Ovary (tissue), 9 donors: Measurements from ENCODE around the gene ASB16. TPM values are rescaled to one million over a fixed set of nuclear protein-coding genes. Genes with fewer than 3 reads are reported as not detected.
A peak's percentile ranks its signal among the peaks of the same experiment; 100 is the strongest.
"Not testable (repeated sequence)": the region's sequence is repeated elsewhere in the genome, so short reads cannot be mapped to it uniquely, and the experiment has no call there.

Source experiments
- DNase-seq, 5 donors: peaks; one replicate each; pipeline ENCODE4 v3.0.0-alpha.2; 2019 to 2020
- H3K27ac ChIP-seq, 2 donors: fragments of 200-600 bp; one replicate each; pipeline versions ENCODE4 v1.5.1 to v1.8.0; 2019 to 2022
- H3K27me3 ChIP-seq: fragments of 200-600 bp; one replicate; pipeline ENCODE4 v1.8.0; 2022
- H3K36me3 ChIP-seq: fragments of 200-600 bp; sonication (generic); one replicate; pipeline ENCODE4 v1.5.1; 2019
- H3K4me1 ChIP-seq: one replicate; pipeline ENCODE4 v1.8.1; 2013; ENCODE audit warnings: mild to moderate bottlenecking, moderate library complexity; ENCODE audit not compliant: insufficient read depth
- H3K4me3 ChIP-seq: fragments of 200-600 bp; sonication (generic); one replicate; pipeline ENCODE4 v1.5.1; 2017
- H3K9me3 ChIP-seq, 2 donors: fragments of 200-600 bp in 1 of 2; sonication (generic) in 1 of 2; one replicate each; pipeline versions ENCODE4 v1.5.1 to v1.8.1; 2013 to 2019; ENCODE audit warnings: mild to moderate bottlenecking in 1 of 2, moderate library complexity in 1 of 2
- EP300 ChIP-seq: sonication (generic); formaldehyde crosslinking; IDR thresholded peaks from one replicate; pipeline ENCODE4 v1.6.1; 2017; ENCODE audit warnings: antibody characterized with exemption
- POLR2A ChIP-seq: fragments of 450-650 bp; IDR thresholded peaks from one replicate; pipeline ENCODE4 v1.6.1; 2017; ENCODE audit warnings: antibody characterized with exemption, mild to moderate bottlenecking, moderate library complexity
- WGBS, 3 donors: extraction: QIAGEN DNeasy Blood & Tissue Kit in 1 of 3; methylation state at CpG; one replicate each; pipeline versions ENCODE4 v1.1.5 to v1.1.7; 2013 to 2017; 5-methylcytosine and 5-hydroxymethylcytosine counted together
- intact Hi-C, 4 donors: fragments of 100-400 bp; cut with DNase I; formaldehyde crosslinking; loops; one replicate each; pipeline versions ENCODE4 v1.11.0 to v1.15.1; 2022 to 2023
- polyA plus RNA-seq, 2 donors: library from polyadenylated mRNA; stranded (reverse); fragments of 200-250 nt in 1 of 2; fragments of 350-450 nt in 1 of 2; fragmentation: Illumina TruSeq in 1 of 2; extraction: RNeasy Lipid Tissue Mini Kit (QIAGEN cat#74804) in 1 of 2; gene quantifications; one replicate each; pipeline ENCODE4 v1.2.3, GENCODE V29; 2013 to 2014
- total RNA-seq, 7 donors: library from RNA; depleted of rRNA in 2 of 7; stranded (reverse); fragments of >200 nt in 2 of 7; fragmentation: NEBNext Ultra II Directional in 3 of 7; extraction: Animal tissue kit (Norgen Biotek cat#: 25700) in 3 of 7; gene quantifications; one replicate each; pipeline versions ENCODE4 v1.1.0 to v1.2.4, GENCODE V29; 2016 to 2023
- TF ChIP-seq, protein P1 (sequence below), 3 donors: fragments of 450-650 bp in 2 of 3; fragments of 200-600 bp in 1 of 3; IDR thresholded peaks; one replicate each; pipeline versions ENCODE4 v1.5.1 to v1.8.0; 2016 to 2022; ENCODE audit warnings: antibody characterized with exemption in 3 of 3, mild to moderate bottlenecking in 1 of 3
- donor health status: DM: no; HTN: no; CAD: no; lungs with moderate emphysema.
- donor health status: DM: no; HTN: no; CAD: no.
- donor health status: Bipolar disorder and iron deficiency.
- donor health status: DM: yes; HTN: yes; CAD: no.
- donor health status: DM: no; HTN: no; CAD: no.
- donor health status: DM: yes; HTN: yes; CAD: no.

Gene ASB16
- total and polyA plus RNA-seq, 9 donors: 0.10 to 1.8 (median 0.98) TPM; not detected in 1

DNA sequence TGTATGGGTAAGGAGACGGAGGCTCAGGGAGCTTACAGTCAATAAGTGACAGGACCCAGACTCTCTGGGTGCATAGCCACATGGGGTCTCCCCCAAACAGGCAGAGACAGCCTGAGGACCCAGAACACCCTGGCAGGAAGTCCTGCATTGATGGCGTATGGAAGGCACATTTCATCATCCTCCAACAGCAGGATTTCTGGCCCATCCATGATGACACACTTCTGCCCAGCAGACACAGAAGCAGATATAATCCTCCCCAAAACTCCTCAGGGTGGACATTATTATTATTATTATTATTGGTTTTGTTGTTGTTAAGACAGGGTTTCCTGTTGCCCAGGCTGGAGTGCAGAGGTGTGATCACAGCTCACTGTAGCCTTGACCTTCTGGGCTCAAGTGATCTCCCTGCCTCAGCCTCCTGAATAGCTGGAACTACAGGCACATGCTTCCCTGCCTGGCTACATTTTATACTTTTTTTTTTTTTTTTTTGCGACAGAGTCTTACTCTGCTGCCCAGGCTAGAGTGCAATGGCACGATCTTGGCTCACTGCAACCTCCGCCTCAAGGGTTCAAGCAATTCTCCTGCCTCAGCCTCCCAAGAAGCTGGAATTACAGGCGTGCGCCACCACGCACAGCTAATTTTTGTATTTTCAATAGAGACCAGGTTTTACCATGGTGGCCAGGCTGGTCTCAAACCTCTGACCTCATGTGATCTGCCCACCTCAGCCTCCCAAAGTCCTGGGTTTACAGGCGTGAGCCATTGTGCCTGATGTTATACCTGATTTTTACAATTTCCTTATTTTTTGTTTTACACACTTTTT lies 35.5 kb upstream of the ASB16 start:
- Histone ChIP-seq H3K27me3 (no peaks in the 10 kb centered on the region), H3K4me1 (no peaks in the 10 kb centered on the region), H3K36me3 (no peaks in the 10 kb centered on the region), H3K4me3 (no peak overlapping the region), H3K9me3 (no peaks in the 10 kb centered on the region), H3K27ac (no peak overlapping the region)
- intact Hi-C loops: no loop called here
- DNase-seq: no peak
- WGBS, 3 donors: 86 to 88% (median 87%) methylated on average over 9 of the region's 9 CpGs
- TF ChIP-seq POLR2A (no peak), EP300 (no peak)
- TF ChIP-seq, protein P1, sequence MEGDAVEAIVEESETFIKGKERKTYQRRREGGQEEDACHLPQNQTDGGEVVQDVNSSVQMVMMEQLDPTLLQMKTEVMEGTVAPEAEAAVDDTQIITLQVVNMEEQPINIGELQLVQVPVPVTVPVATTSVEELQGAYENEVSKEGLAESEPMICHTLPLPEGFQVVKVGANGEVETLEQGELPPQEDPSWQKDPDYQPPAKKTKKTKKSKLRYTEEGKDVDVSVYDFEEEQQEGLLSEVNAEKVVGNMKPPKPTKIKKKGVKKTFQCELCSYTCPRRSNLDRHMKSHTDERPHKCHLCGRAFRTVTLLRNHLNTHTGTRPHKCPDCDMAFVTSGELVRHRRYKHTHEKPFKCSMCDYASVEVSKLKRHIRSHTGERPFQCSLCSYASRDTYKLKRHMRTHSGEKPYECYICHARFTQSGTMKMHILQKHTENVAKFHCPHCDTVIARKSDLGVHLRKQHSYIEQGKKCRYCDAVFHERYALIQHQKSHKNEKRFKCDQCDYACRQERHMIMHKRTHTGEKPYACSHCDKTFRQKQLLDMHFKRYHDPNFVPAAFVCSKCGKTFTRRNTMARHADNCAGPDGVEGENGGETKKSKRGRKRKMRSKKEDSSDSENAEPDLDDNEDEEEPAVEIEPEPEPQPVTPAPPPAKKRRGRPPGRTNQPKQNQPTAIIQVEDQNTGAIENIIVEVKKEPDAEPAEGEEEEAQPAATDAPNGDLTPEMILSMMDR (IDR thresholded peaks at IDR 0.05): no peak

DNA sequence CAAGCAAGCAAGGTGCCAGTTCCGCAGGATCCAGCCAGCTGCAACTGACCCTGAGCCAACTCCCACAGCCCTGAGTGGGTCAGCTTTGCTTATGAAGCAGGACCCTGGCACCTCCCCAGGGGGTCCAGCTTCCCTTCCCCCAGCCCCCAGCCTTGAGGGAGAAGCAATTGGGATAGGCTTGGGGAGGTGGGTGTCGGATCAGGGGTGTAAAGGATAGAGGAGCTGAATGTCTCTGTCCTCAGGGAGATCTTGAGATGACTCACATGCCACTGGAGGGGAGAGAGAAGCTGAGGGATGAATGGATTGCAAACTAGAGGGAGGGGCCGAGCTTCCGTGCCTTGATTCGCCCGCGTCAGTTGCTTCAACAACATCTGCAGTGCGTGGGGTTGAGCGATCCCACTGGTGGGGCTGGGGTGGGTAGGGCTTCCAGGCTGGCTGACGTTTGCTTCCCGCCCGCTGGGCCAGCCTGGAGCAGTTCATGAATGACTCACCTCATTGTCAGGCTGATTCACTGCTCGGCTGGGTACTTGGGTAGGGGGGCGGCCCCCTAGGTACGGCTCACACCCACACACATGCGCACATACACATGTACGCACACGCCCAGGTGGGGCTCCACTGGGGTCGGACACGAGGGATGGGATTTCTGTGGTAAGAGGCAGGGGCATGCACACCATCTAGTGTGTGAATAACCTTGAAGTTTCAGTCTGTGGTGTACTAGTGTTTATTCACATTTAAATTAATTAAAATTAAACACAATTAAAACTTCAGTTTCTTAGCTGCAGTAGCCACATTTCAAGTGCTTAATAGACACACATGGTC lies 32.4 kb upstream of the ASB16 start:
- Histone ChIP-seq H3K4me1 (no peaks in the 10 kb centered on the region), H3K9me3 (no peaks in the 10 kb centered on the region), H3K36me3 (no peaks in the 10 kb centered on the region), H3K4me3 (no peak overlapping the region), H3K27ac (no peak overlapping the region), H3K27me3 (no peaks in the 10 kb centered on the region)
- WGBS, 3 donors: 1 to 2% (median 1%) methylated on average over 20 of the region's 20 CpGs
- TF ChIP-seq POLR2A (peak; percentile 10), EP300 (no peak)
- intact Hi-C loops: no loop called here
- DNase-seq: peak; percentile 76 to 90 (median 86)

DNA sequence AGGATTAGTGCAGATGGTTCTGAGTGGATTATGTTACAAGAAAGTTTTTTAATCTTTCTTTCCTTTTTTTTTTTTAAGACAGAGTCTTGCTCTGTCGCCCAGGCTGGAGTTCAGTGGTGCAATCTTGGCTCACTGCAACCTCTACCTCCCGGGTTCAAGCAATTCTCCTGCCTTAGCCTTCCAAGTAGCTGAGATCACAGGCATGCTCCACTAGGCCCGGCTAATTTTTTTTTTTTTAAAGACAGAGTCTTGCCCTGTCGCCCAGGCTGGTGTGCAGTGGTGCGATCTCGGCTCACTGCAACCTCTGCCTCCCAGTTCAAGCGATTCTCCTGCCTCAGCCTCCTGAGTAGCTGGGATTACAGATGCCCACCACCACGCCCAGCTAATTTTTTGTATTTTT lies 26.6 kb upstream of the ASB16 start:
- H3K27ac ChIP-seq, H3K9me3 ChIP-seq, H3K4me1 ChIP-seq, H3K36me3 ChIP-seq, H3K4me3 ChIP-seq, DNase-seq, H3K27me3 ChIP-seq: not testable (repeated sequence)
- intact Hi-C loops: loop anchor here in 1 of 4 donors (5.0 kb wide), 1 partner anchor 193 kb away; no protein-coding TSS in a partner anchor
- 89 to 90% (median 89%) methylated on average over 8 of the region's 8 CpGs for WGBS, 3 donors

DNA sequence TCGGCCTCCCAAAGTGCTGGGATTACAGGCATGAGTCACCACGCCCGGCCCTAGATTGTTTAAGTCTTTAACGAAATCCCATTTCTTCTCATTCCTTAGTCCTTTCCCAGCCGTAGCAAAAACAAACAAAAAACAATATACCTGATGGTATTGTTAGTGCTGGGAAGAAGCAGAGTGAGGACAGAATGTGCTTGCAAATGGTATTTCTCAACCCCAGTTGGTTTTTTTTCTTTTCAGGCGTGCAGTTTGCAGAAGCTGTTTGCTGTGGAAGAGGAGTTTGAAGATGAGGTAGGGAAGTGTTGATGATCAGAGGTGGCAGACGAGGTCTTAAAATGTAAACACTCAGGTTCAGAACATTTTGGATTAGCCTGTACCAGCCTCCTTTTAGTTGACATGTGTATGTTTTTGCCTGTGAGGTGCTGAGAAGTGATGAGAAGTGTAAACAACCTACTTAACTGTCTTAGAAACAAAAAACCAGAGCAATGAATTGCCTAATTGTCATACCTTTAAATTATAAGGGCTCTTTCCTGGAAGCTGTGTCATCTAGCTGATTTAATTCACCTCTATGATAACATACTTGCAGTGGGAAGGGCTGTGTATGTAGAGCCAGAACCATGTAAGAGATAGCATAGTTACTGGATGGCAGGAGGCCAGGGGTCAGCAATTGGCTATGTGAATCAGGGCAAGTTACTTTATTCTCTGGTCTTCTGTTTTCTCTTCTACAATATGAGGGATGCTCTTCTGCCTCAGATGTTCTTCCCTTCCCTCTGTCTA lies 25.4 kb upstream of the ASB16 start:
- intact Hi-C loops: loop anchor here in 1 of 4 donors (5.0 kb wide), 1 partner anchor 192 kb away; no protein-coding TSS in a partner anchor
- Histone ChIP-seq H3K9me3 (no peaks in the 10 kb centered on the region), H3K36me3 (no peaks in the 10 kb centered on the region), H3K4me1 (no peaks in the 10 kb centered on the region), H3K27ac (no peak overlapping the region), H3K4me3 (no peak overlapping the region), H3K27me3 (no peaks in the 10 kb centered on the region)
- WGBS, 3 donors: 87 to 88% (median 88%) methylated on average over 7 of the region's 7 CpGs
- DNase-seq: no peak
- TF ChIP-seq, protein P1 (IDR thresholded peaks at IDR 0.05): no peak
- TF ChIP-seq POLR2A (no peak), EP300 (no peak)
